Ishikawa (cell line): Measurements from ENCODE around the gene FRK.

Experiments used
- CEBPB ChIP-seq: IDR thresholded peaks from 2 replicates; pipeline ENCODE4 v1.6.1; 2012
- CREB1 ChIP-seq: IDR thresholded peaks from 2 replicates; pipeline ENCODE4 v1.6.1; 2012; ENCODE audit warnings: low read depth
- EGR1 ChIP-seq: IDR thresholded peaks from 2 replicates; pipeline ENCODE4 v1.6.1; 2012
- EP300 ChIP-seq: IDR thresholded peaks from 2 replicates; pipeline ENCODE4 v1.6.1; 2012; ENCODE audit warnings: borderline replicate concordance
- FOXM1 ChIP-seq: IDR thresholded peaks from 2 replicates; pipeline ENCODE4 v1.6.1; 2012; ENCODE audit warnings: low read depth, borderline replicate concordance
- MAX ChIP-seq: IDR thresholded peaks from 2 replicates; pipeline ENCODE4 v1.6.1; 2012
- NFIC ChIP-seq: IDR thresholded peaks from 2 replicates; pipeline ENCODE4 v1.6.1; 2012
- RAD21 ChIP-seq: IDR thresholded peaks from 2 replicates; pipeline ENCODE4 v1.6.1; 2012; ENCODE audit warnings: low read depth
- REST ChIP-seq: IDR thresholded peaks from 2 replicates; pipeline ENCODE4 v1.6.1; 2012; ENCODE audit warnings: low read depth, mild to moderate bottlenecking
- TAF1 ChIP-seq: IDR thresholded peaks from 2 replicates; pipeline ENCODE4 v1.6.1; 2012; ENCODE audit warnings: low read depth, mild to moderate bottlenecking
- TCF12 ChIP-seq: IDR thresholded peaks from 2 replicates; pipeline ENCODE4 v1.6.1; 2012; ENCODE audit warnings: low read depth
- TEAD4 ChIP-seq: IDR thresholded peaks from 2 replicates; pipeline ENCODE4 v1.6.1; 2012
- YY1 ChIP-seq: IDR thresholded peaks from 2 replicates; pipeline ENCODE4 v1.6.1; 2012; ENCODE audit warnings: low read depth
- ZBTB7A ChIP-seq: IDR thresholded peaks from 2 replicates; pipeline ENCODE4 v1.6.1; 2012; ENCODE audit warnings: low read depth
- TF ChIP-seq, protein P1 (sequence below): IDR thresholded peaks from 2 replicates; pipeline ENCODE4 v1.6.1; 2012

Gene FRK

DNA sequence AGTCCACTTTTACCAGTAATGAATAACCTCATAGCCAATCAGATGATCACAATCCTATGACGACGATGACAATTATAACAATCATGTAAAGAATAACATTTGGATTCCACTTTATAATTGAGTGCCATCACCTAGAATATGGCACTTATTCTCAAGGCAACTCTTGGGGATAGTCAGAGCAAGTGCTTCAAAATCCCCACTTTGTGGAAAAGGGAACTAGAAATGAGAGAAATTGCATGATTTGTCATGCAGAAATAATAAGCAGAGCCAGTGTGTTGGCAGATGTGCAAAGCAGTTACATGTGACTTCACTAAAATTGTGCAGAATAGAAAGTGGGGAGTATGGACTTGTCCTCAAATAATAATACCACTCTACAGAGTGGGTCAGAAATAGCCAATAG lies 41.3 kb downstream of the FRK start:
- no peak for TF ChIP-seq CEBPB
- TF ChIP-seq TEAD4 = no peak
- TF ChIP-seq RAD21 = no peak
- no peak for TF ChIP-seq ZBTB7A
- no peak for TF ChIP-seq CREB1
- TF ChIP-seq, protein P1, sequence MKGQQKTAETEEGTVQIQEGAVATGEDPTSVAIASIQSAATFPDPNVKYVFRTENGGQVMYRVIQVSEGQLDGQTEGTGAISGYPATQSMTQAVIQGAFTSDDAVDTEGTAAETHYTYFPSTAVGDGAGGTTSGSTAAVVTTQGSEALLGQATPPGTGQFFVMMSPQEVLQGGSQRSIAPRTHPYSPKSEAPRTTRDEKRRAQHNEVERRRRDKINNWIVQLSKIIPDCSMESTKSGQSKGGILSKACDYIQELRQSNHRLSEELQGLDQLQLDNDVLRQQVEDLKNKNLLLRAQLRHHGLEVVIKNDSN = no peak
- no peak for TF ChIP-seq TAF1
- TF ChIP-seq TCF12 = no peak
- TF ChIP-seq MAX = no peak
- TF ChIP-seq FOXM1 = no peak
- no peak for TF ChIP-seq YY1
- TF ChIP-seq EGR1 = no peak
- TF ChIP-seq NFIC = no peak
- TF ChIP-seq EP300 = no peak
- TF ChIP-seq REST = no peak

GRCh38 chr6:116018976-116019375 lies 41.7 kb downstream of the FRK start:
- TF ChIP-seq FOXM1 (no peak), MAX (no peak), TCF12 (no peak), CREB1 (no peak), EP300 (no peak), EGR1 (no peak), RAD21 (no peak), CEBPB (no peak), TEAD4 (no peak), TAF1 (no peak), NFIC (no peak), YY1 (no peak), REST (no peak), ZBTB7A (no peak)
- TF ChIP-seq, protein P1 = no peak

DNA sequence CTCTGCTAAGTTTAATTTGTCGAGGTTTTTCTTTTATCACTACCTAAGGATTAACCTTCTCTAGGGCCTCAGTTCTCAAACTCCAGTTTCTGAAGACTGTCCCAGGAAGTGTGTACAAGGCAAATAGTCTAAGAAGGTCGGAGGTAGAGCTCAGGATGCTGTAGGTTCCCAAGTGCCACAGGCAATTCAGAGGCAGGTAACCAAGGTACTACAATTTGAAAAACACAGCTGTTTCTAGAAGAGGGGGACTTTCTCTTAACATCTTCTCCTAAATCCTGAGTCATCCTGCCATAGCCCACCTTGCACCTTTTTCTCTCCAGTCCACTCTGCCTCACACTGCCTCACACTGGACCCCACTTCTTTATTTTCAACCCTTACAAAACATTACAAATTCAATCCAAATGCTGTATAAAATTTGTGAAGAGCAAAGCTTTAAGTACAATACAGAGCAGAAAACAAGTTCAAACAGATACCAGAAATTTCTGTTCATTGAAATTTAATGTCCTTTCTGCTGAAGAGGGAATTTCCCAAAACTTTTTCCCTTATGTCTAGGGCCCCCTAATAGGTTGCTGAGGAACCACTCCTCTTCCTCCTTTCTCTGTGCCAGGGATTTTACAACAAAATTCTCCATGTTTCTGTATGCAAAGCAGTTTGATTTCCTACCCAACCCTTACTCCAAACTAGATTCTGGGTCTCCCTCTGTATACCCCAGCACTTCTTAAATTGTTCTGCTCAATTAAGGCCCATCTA lies 43.0 kb downstream of the FRK start:
- TF ChIP-seq EP300 = no peak

DNA sequence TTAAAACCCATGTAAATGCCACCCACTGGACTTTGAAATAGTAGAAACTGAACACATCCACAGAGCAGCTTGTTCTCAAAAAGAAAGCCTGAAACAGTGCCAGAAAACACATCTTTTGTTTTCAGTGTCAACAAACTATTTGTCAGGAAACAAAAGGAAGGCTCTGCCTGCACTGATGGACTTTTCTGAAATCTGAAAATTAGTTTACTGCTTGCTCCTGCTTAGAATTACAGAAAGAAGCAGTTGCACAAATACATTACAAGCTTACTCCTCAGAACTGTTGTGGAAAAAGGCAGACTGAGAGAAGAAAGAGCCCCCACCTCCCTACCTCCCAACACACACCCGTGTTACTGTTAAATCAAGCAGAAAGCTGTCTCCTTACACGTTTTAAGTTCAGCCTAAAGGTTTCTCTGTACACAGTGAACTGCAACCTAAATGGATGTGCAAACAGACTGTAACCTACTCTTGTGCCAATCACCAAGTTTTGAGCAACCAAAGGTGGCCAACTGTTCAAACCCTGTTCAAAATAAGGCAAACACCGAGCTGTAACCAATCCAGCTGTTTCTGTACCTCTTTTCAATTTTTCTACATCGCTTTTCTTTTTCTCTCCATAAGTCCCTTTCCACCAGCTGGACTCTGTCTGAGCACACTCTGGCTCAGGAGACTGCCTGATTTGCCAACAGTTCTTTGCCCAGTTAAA lies 43.7 kb downstream of the FRK start:
- TF ChIP-seq, protein P1 = no peak
- no peak for TF ChIP-seq EP300
- TF ChIP-seq FOXM1 = no peak
- TF ChIP-seq NFIC = no peak
- no peak for TF ChIP-seq YY1
- TF ChIP-seq EGR1 = no peak
- TF ChIP-seq MAX = no peak
- no peak for TF ChIP-seq TAF1
- no peak for TF ChIP-seq RAD21
- no peak for TF ChIP-seq TEAD4
- TF ChIP-seq REST = no peak
- no peak for TF ChIP-seq CREB1
- TF ChIP-seq CEBPB = no peak
- TF ChIP-seq TCF12 = no peak
